ENCODE results near the gene NUP93. TPM values are rescaled to one million over a fixed set of nuclear protein-coding genes. Genes with fewer than 3 reads are reported as not detected.

Gene NUP93
- polyA plus RNA-seq, 1 of the 3 experiments (the other 2 are of a cell fraction), result 43.1 TPM

DNA sequence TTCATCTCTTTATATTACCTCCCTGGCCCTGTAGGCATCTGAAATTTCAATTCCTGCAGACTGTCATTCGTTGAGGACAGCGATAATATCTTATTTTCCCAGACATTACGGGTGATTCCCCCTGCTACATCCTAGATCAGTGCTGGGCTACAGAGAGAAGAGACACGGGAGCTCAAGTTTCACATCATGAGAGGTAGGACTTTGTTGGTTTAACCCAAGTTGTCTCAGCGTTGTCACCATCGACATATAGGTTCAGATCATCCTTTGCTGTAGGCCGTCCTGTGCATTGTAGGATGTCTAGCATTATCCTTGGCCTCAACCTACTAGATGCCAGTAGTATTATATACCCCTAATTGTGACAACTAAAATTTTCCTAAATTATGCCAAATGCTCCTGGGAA lies 28.4 kb upstream of the NUP93 start:
- TF ChIP-seq PBX3 (IDR thresholded peaks at IDR 0.05), result no peak
- no peak for TF ChIP-seq RAD21 (IDR thresholded peaks at IDR 0.05; ENCODE audit: low read length)
- TF ChIP-seq POLR2AphosphoS5 (IDR thresholded peaks at IDR 0.05; ENCODE audit: low read depth, low read length), result no peak
- no peak for TF ChIP-seq TEAD4 (IDR thresholded peaks at IDR 0.05; ENCODE audit: borderline replicate concordance, insufficient read depth)
- no peak for TF ChIP-seq FOXM1 (IDR thresholded peaks at IDR 0.05; ENCODE audit: low read depth)
- TF ChIP-seq NFIC (IDR thresholded peaks at IDR 0.05; ENCODE audit: borderline replicate concordance), result no peak
- no peak for TF ChIP-seq GABPA (IDR thresholded peaks at IDR 0.05; ENCODE audit: low read depth)
- TF ChIP-seq, protein P1, sequence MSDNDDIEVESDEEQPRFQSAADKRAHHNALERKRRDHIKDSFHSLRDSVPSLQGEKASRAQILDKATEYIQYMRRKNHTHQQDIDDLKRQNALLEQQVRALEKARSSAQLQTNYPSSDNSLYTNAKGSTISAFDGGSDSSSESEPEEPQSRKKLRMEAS (IDR thresholded peaks at IDR 0.05; ENCODE audit: low read depth), result no peak
- TF ChIP-seq USF2 (IDR thresholded peaks at IDR 0.05; ENCODE audit: borderline replicate concordance, low read depth, low read length), result no peak
- no peak for TF ChIP-seq SIN3A (IDR thresholded peaks at IDR 0.05; ENCODE audit: borderline replicate concordance, low read depth, low read length)
- Histone ChIP-seq H3F3A (replicated peaks; ENCODE audit: insufficient read depth) (no peaks in the 10 kb centered on the region), H4K20me1 (ENCODE audit: insufficient read depth) (no peaks in the 10 kb centered on the region), H3K4me2 (no peak overlapping the region), H3K9ac (no peak overlapping the region), H3K36me3 (replicated peaks in 1 of 2; ENCODE audit: control insufficient read depth in 1 of 2, insufficient read depth in 2 of 2, low read length in 1 of 2) (no peaks in the 10 kb centered on the region), H3K4me3 (ENCODE audit: low read depth in 2 of 2, low read length in 1 of 2) (no peak overlapping the region), H3K27ac (ENCODE audit: low read depth in 2 of 2, low read length in 1 of 2) (no peak overlapping the region), H3K4me1 (ENCODE audit: control insufficient read depth in 1 of 2, insufficient read depth in 2 of 2, low read depth in 1 of 2, low read length in 1 of 2) (no peaks in the 10 kb centered on the region; a peak in 1 of 4 replicates), H3K79me2 (ENCODE audit: insufficient read depth) (no peaks in the 10 kb centered on the region), H3K9me3 (no peaks in the 10 kb centered on the region), H2AFZ (ENCODE audit: low read depth) (peak overlapping the region; percentile 19; the same call in 1 of the 2 replicates), H3K9me2 (no peaks in the 10 kb centered on the region), H3K27me3 (ENCODE audit: insufficient read depth) (no peaks in the 10 kb centered on the region)
- POLR2A ChIA-PET, result no interaction called here
- CTCF ChIA-PET, result interaction anchor here (0.8 to 5.3 kb wide), 45 partner anchors 9 to 1237 kb away, joined by 3 to 138 read pairs (median 5); partner anchors contain the start of genes MT1X and POLR2C
- DNase-seq, result no peak
- WGBS (ENCODE audit: low lambda C conversion rate), result 85% methylated on average over 7 of the region's 7 CpGs

DNA sequence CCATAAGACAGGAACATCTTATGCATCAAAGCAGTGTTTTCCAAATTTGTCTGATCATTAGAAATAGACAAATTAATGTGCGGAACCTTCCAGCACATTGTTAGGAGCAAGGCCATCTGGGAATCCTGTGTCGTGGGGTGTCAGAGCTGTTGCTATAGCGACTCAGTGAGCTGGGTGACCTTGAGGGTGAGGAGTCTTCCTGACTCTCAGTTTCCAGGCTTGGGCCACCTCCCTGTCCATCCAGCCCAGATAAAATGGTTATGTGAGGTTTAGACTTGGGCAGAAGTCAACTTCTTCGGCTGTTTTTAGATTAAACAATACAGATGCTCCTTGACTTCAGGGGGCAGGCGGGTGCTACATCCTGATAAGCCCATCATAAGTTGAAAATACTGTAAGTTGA lies 27.1 kb upstream of the NUP93 start:
- H3K4me1 ChIP-seq (ENCODE audit: control insufficient read depth in 1 of 2, insufficient read depth in 2 of 2, low read depth in 1 of 2, low read length in 1 of 2), result no peaks in the 10 kb centered on the region; a peak in 1 of 4 replicates
- no peaks in the 10 kb centered on the region for H3K36me3 ChIP-seq (replicated peaks in 1 of 2; ENCODE audit: control insufficient read depth in 1 of 2, insufficient read depth in 2 of 2, low read length in 1 of 2)
- no peak overlapping the region for H3K4me3 ChIP-seq (ENCODE audit: low read depth in 2 of 2, low read length in 1 of 2)
- 84% methylated on average over 5 of the region's 5 CpGs for WGBS (ENCODE audit: low lambda C conversion rate)
- H3F3A ChIP-seq (replicated peaks; ENCODE audit: insufficient read depth), result no peaks in the 10 kb centered on the region
- H3K4me2 ChIP-seq, result no peak overlapping the region
- ChIA-PET POLR2A (no interaction called here), CTCF (interaction anchor here (0.6 to 5.3 kb wide), 29 partner anchors 12 to 1238 kb away, joined by 3 to 138 read pairs (median 6); partner anchors contain the start of genes MT1X and MT3)
- no peaks in the 10 kb centered on the region for H3K9me2 ChIP-seq
- H3K9me3 ChIP-seq, result no peaks in the 10 kb centered on the region
- no peaks in the 10 kb centered on the region for H3K27me3 ChIP-seq (ENCODE audit: insufficient read depth)
- no peak overlapping the region for H3K9ac ChIP-seq
- H3K27ac ChIP-seq (ENCODE audit: low read depth in 2 of 2, low read length in 1 of 2), result no peak overlapping the region
- 0 out of 2 replicates have a peak overlapping the region, but pooled peaks have one; percentile 70 for H2AFZ ChIP-seq (ENCODE audit: low read depth)
- no peaks in the 10 kb centered on the region for H3K79me2 ChIP-seq (ENCODE audit: insufficient read depth)
- H4K20me1 ChIP-seq (ENCODE audit: insufficient read depth), result no peaks in the 10 kb centered on the region
- no peak for DNase-seq
- TF ChIP-seq GATA2 (CRISPR knock-in tag; IDR thresholded peaks at IDR 0.05) (no peak), TEAD4 (IDR thresholded peaks at IDR 0.05; ENCODE audit: borderline replicate concordance, insufficient read depth) (no peak), EZH2phosphoT487 (IDR thresholded peaks at IDR 0.05; ENCODE audit: borderline replicate concordance, low read depth) (no peak), NRF1 (IDR thresholded peaks at IDR 0.05; ENCODE audit: low read depth, low read length) (no peak), USF2 (IDR thresholded peaks at IDR 0.05; ENCODE audit: borderline replicate concordance, low read depth, low read length) (no peak), SIN3A (IDR thresholded peaks at IDR 0.05; ENCODE audit: borderline replicate concordance, low read depth, low read length) (no peak), MEF2A (IDR thresholded peaks at IDR 0.05; ENCODE audit: borderline replicate concordance, low read depth) (no peak), NFIC (IDR thresholded peaks at IDR 0.05; ENCODE audit: borderline replicate concordance) (no peak), RFX5 (IDR thresholded peaks at IDR 0.05; ENCODE audit: low read length) (no peak), CHD2 (IDR thresholded peaks at IDR 0.05; ENCODE audit: low read length, partially characterized antibody) (no peak), FOSL2 (IDR thresholded peaks at IDR 0.05; ENCODE audit: borderline replicate concordance, low read depth) (no peak), PBX3 (IDR thresholded peaks at IDR 0.05) (no peak)
- TF ChIP-seq, protein P2, sequence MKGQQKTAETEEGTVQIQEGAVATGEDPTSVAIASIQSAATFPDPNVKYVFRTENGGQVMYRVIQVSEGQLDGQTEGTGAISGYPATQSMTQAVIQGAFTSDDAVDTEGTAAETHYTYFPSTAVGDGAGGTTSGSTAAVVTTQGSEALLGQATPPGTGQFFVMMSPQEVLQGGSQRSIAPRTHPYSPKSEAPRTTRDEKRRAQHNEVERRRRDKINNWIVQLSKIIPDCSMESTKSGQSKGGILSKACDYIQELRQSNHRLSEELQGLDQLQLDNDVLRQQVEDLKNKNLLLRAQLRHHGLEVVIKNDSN (IDR thresholded peaks at IDR 0.05; ENCODE audit: borderline replicate concordance, low read depth), result no peak
- TF ChIP-seq, protein P3, sequence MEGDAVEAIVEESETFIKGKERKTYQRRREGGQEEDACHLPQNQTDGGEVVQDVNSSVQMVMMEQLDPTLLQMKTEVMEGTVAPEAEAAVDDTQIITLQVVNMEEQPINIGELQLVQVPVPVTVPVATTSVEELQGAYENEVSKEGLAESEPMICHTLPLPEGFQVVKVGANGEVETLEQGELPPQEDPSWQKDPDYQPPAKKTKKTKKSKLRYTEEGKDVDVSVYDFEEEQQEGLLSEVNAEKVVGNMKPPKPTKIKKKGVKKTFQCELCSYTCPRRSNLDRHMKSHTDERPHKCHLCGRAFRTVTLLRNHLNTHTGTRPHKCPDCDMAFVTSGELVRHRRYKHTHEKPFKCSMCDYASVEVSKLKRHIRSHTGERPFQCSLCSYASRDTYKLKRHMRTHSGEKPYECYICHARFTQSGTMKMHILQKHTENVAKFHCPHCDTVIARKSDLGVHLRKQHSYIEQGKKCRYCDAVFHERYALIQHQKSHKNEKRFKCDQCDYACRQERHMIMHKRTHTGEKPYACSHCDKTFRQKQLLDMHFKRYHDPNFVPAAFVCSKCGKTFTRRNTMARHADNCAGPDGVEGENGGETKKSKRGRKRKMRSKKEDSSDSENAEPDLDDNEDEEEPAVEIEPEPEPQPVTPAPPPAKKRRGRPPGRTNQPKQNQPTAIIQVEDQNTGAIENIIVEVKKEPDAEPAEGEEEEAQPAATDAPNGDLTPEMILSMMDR (IDR thresholded peaks at IDR 0.05), result no peak
- TF ChIP-seq, protein P1 (IDR thresholded peaks at IDR 0.05; ENCODE audit: low read depth), result no peak
